Measurements from ENCODE around the gene RABEP2.

Gene RABEP2

DNA sequence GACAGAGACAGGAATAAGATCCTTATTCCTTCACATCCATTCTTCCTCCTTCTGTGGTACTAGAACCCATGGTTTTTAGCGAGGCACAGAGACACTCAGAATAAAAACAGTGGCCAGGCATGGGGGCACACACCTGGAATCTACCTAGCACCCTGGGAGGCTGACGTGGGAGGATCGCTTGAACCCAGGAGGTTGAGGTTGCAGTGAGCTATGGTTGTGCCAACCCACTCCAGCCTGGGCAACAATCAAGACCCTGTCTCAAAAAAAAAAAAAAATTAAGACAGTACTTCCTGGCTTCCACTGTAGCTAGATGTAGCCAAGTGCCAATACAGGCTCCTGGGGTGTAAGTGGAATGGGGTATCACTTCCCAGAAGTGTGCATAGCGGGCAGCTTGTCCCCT, 42.1 kb upstream of the RABEP2 start:
- H3K4me3 ChIP-seq (ENCODE audit: low read depth, low read length, poor library complexity, severe bottlenecking), result no peak overlapping the region
- peaks cover 33% of the 10 kb centered on the region for H3K36me3 ChIP-seq (ENCODE audit: insufficient read depth, low read length)
- H3K9ac ChIP-seq (ENCODE audit: low read length), result no peak overlapping the region

DNA sequence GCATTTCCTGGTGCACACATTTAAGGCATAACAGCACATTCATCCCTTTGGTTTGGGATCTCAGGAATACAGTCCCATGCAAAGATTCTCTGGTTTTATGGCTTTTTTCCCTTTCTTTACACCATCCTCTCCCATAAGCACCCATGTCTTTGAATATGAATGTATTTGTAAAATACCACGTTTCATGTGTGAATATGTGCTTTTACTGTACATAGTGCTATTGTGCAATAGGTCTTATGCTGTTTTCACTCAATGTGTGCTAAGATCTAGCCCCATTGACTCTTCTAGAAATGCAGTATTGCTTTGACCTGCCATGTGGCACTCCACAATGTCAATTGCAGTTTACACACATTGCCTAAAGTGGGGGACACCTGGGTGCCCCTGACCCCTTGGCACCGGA, 39.5 kb upstream of the RABEP2 start:
- H3K9me2 ChIP-seq (ENCODE audit: low read depth, low read length), result no peaks in the 10 kb centered on the region
- TF ChIP-seq, protein P1, sequence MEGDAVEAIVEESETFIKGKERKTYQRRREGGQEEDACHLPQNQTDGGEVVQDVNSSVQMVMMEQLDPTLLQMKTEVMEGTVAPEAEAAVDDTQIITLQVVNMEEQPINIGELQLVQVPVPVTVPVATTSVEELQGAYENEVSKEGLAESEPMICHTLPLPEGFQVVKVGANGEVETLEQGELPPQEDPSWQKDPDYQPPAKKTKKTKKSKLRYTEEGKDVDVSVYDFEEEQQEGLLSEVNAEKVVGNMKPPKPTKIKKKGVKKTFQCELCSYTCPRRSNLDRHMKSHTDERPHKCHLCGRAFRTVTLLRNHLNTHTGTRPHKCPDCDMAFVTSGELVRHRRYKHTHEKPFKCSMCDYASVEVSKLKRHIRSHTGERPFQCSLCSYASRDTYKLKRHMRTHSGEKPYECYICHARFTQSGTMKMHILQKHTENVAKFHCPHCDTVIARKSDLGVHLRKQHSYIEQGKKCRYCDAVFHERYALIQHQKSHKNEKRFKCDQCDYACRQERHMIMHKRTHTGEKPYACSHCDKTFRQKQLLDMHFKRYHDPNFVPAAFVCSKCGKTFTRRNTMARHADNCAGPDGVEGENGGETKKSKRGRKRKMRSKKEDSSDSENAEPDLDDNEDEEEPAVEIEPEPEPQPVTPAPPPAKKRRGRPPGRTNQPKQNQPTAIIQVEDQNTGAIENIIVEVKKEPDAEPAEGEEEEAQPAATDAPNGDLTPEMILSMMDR (IDR thresholded peaks at IDR 0.05; ENCODE audit: low read length), result no peak
- H3K27me3 ChIP-seq (ENCODE audit: insufficient read depth, low read length), result no peaks in the 10 kb centered on the region

More for the DNA sequence above, 42.1 kb upstream of the RABEP2 start:
- no peaks in the 10 kb centered on the region for H3K4me1 ChIP-seq (ENCODE audit: insufficient read depth, low read length, severe bottlenecking)
- no peaks in the 10 kb centered on the region for H3K9me3 ChIP-seq (ENCODE audit: low read length)
- no peak overlapping the region for H2AFZ ChIP-seq (ENCODE audit: low read length)
- no peak overlapping the region for H3K27ac ChIP-seq (ENCODE audit: low read depth, low read length, poor library complexity, severe bottlenecking)
- no peak overlapping the region for H3K4me2 ChIP-seq (ENCODE audit: low read length)
- TF ChIP-seq, protein P1 (IDR thresholded peaks at IDR 0.05; ENCODE audit: low read length), result no peak
- no peak for TF ChIP-seq EZH2 (IDR thresholded peaks at IDR 0.05; ENCODE audit: borderline replicate concordance, low read length)
- no peaks in the 10 kb centered on the region for H3K27me3 ChIP-seq (ENCODE audit: insufficient read depth, low read length)
- H3K79me2 ChIP-seq (ENCODE audit: insufficient read depth, low read length), result no peaks in the 10 kb centered on the region
- H3F3A ChIP-seq (ENCODE audit: insufficient read depth, low read length), result no peaks in the 10 kb centered on the region
- H4K20me1 ChIP-seq (ENCODE audit: insufficient read depth, low read length), result no peaks in the 10 kb centered on the region
- no peaks in the 10 kb centered on the region for H3K9me2 ChIP-seq (ENCODE audit: low read depth, low read length)

DNA sequence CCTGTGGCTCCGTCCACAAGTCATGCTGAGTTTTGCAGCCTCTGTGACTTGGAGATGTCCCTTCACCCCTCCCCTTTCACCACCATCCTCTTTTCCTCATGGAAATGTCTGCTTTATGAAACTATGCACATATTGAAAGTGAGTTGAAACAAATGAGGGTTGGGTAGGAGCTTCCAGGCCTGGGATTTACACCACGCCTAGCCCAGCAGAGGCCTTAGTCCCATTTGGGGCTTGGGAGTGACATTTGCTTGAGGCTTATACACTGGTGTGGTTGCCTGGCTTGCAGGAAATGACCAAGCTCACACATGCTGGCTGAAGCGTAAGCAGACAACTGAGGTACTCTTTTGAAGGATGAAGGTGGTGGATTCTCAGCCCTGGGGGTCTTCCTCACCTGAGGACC, 39.0 kb upstream of the RABEP2 start:
- Histone ChIP-seq H3K9ac (ENCODE audit: low read length) (no peak overlapping the region), H3K9me3 (ENCODE audit: low read length) (no peaks in the 10 kb centered on the region), H3K9me2 (ENCODE audit: low read depth, low read length) (no peaks in the 10 kb centered on the region), H3K4me3 (ENCODE audit: low read depth, low read length, poor library complexity, severe bottlenecking) (no peak overlapping the region), H3K4me1 (ENCODE audit: insufficient read depth, low read length, severe bottlenecking) (no peaks in the 10 kb centered on the region), H3K4me2 (ENCODE audit: low read length) (no peak overlapping the region), H3K79me2 (ENCODE audit: insufficient read depth, low read length) (no peaks in the 10 kb centered on the region), H3F3A (ENCODE audit: insufficient read depth, low read length) (no peaks in the 10 kb centered on the region), H4K20me1 (ENCODE audit: insufficient read depth, low read length) (no peaks in the 10 kb centered on the region), H3K27ac (ENCODE audit: low read depth, low read length, poor library complexity, severe bottlenecking) (no peak overlapping the region), H3K36me3 (ENCODE audit: insufficient read depth, low read length) (peaks cover 60% of the 10 kb centered on the region), H2AFZ (ENCODE audit: low read length) (no peak overlapping the region), H3K27me3 (ENCODE audit: insufficient read depth, low read length) (no peaks in the 10 kb centered on the region)
- no peak for TF ChIP-seq EZH2 (IDR thresholded peaks at IDR 0.05; ENCODE audit: borderline replicate concordance, low read length)
- TF ChIP-seq, protein P1 (IDR thresholded peaks at IDR 0.05; ENCODE audit: low read length), result no peak

More for the DNA sequence above, 39.5 kb upstream of the RABEP2 start:
- Histone ChIP-seq H4K20me1 (ENCODE audit: insufficient read depth, low read length) (no peaks in the 10 kb centered on the region), H3K4me3 (ENCODE audit: low read depth, low read length, poor library complexity, severe bottlenecking) (no peak overlapping the region), H3K79me2 (ENCODE audit: insufficient read depth, low read length) (no peaks in the 10 kb centered on the region), H3F3A (ENCODE audit: insufficient read depth, low read length) (no peaks in the 10 kb centered on the region), H3K9me3 (ENCODE audit: low read length) (no peaks in the 10 kb centered on the region), H3K4me2 (ENCODE audit: low read length) (no peak overlapping the region), H3K4me1 (ENCODE audit: insufficient read depth, low read length, severe bottlenecking) (no peaks in the 10 kb centered on the region), H3K27ac (ENCODE audit: low read depth, low read length, poor library complexity, severe bottlenecking) (no peak overlapping the region), H3K36me3 (ENCODE audit: insufficient read depth, low read length) (peaks cover 56% of the 10 kb centered on the region), H2AFZ (ENCODE audit: low read length) (no peak overlapping the region), H3K9ac (ENCODE audit: low read length) (no peak overlapping the region)

Measured in OCI-LY1 (cell line).